ENCODE measurements around the gene USP17L18. TPM values are rescaled to one million over a fixed set of nuclear protein-coding genes. Genes with fewer than 3 reads are reported as not detected.
"Not testable (repeated sequence)": the region's sequence is repeated elsewhere in the genome, so short reads cannot be mapped to it uniquely, and the experiment has no call there.

Gene USP17L18
- polyA plus RNA-seq, 1 donor (not counting 4 experiments of a cell fraction or from before 2014, with no cell fraction given) = not detected

GRCh38 chr4:9271719-9272118 is 23.3 kb downstream of the USP17L18 start:
- H4K20me1 ChIP-seq (ENCODE audit: control insufficient read depth, extremely low read depth, insufficient read depth, low read length); H3K4me3 ChIP-seq (ENCODE audit: control insufficient read depth in 2 of 3, extremely low read depth in 1 of 3, insufficient read depth in 2 of 3, low read depth in 1 of 3, low read length in 3 of 3); H3K4me1 ChIP-seq (ENCODE audit: control insufficient read depth, extremely low read depth, insufficient read depth, low read length); H3K27me3 ChIP-seq (ENCODE audit: control insufficient read depth, extremely low read depth, insufficient read depth, low read length); H3K79me2 ChIP-seq (ENCODE audit: control insufficient read depth, insufficient read depth, low read length); H3K9me3 ChIP-seq (ENCODE audit: control insufficient read depth, low read depth, low read length); FAIRE-seq; H3K27ac ChIP-seq (ENCODE audit: control insufficient read depth, insufficient read depth, low read length); DNase-seq (ENCODE audit: low read depth, low spot score); H3K36me3 ChIP-seq (ENCODE audit: control insufficient read depth in 2 of 2, extremely low read depth in 1 of 2, insufficient read depth in 2 of 2, low read length in 2 of 2); H3K4me2 ChIP-seq (ENCODE audit: control insufficient read depth, extremely low read depth, insufficient read depth, low read depth, low read length); H3K9me1 ChIP-seq (ENCODE audit: control insufficient read depth, extremely low read depth, insufficient read depth, low read length); H3K9ac ChIP-seq (ENCODE audit: control insufficient read depth, extremely low read depth, insufficient read depth, low read length); dilution Hi-C loops (cut with MboI; ENCODE audit: extremely low pct_ligation_motif_present, low sequenced_read_pairs); H2AFZ ChIP-seq (ENCODE audit: control insufficient read depth, low read length): not testable (repeated sequence)

Other genes starting within 250 kb of the USP17L18 start
- gene FAM90A26, start 78.2 kb upstream of the USP17L18 start, polyA plus RNA-seq = not detected in 3 replicates
- not detected in 3 replicates for gene USP17L10, start 38.0 kb upstream of the USP17L18 start, polyA plus RNA-seq
- not detected in 3 replicates for gene USP17L11, start 33.2 kb upstream of the USP17L18 start, polyA plus RNA-seq
- gene USP17L12, start 28.5 kb upstream of the USP17L18 start, polyA plus RNA-seq = not detected in 3 replicates
- gene USP17L13, start 23.7 kb upstream of the USP17L18 start, polyA plus RNA-seq = not detected in 3 replicates
- gene USP17L15, start 14.2 kb upstream of the USP17L18 start, polyA plus RNA-seq = not detected in 3 replicates
- not detected in 3 replicates for gene USP17L17, start 4.8 kb upstream of the USP17L18 start, polyA plus RNA-seq
- gene USP17L19, start 4.7 kb downstream of the USP17L18 start, polyA plus RNA-seq = not detected in 3 replicates
- not detected in 3 replicates for gene USP17L20, start 9.5 kb downstream of the USP17L18 start, polyA plus RNA-seq
- gene USP17L21, start 14.2 kb downstream of the USP17L18 start, polyA plus RNA-seq = not detected in 3 replicates
- gene USP17L22, start 19.0 kb downstream of the USP17L18 start, polyA plus RNA-seq = not detected in 3 replicates
- gene USP17L24, start 76.5 kb downstream of the USP17L18 start, polyA plus RNA-seq = not detected in 3 replicates
- not detected in 3 replicates for gene USP17L25, start 81.3 kb downstream of the USP17L18 start, polyA plus RNA-seq
- not detected in 3 replicates for gene USP17L26, start 86.0 kb downstream of the USP17L18 start, polyA plus RNA-seq
- not detected in 3 replicates for gene USP17L5, start 90.8 kb downstream of the USP17L18 start, polyA plus RNA-seq
- gene USP17L27, start 95.5 kb downstream of the USP17L18 start, polyA plus RNA-seq = not detected in 3 replicates
- gene USP17L28, start 100.3 kb downstream of the USP17L18 start, polyA plus RNA-seq = not detected in 3 replicates
- gene USP17L29, start 105.0 kb downstream of the USP17L18 start, polyA plus RNA-seq = not detected in 3 replicates
- not detected in 3 replicates for gene USP17L30, start 114.5 kb downstream of the USP17L18 start, polyA plus RNA-seq
- not detected in 3 replicates for gene DEFB131A, start 195.8 kb downstream of the USP17L18 start, polyA plus RNA-seq